PC-9 (cell line): ENCODE data around the gene MT2A.

ENCODE experiments used
- CTCF ChIP-seq: fragments of 200-600 bp; sonication (generic); conservative IDR thresholded peaks from 2 replicates; pipeline ENCODE4 v1.6.1; 2017; ENCODE audit warnings: mixed run types, antibody characterized with exemption, mild to moderate bottlenecking, moderate library complexity
- EZH2 ChIP-seq: fragments of 200-600 bp; sonication (generic); IDR thresholded peaks from 2 replicates; pipeline ENCODE4 v1.8.0; 2017; ENCODE audit warnings: antibody characterized with exemption, low read depth

GRCh38 chr16:56564793-56565477 is 43.4 kb upstream of the MT2A start, which contains the start of gene MT4:
- TF ChIP-seq EZH2: no peak
- no peak for TF ChIP-seq CTCF
